Measurements from ENCODE around the gene MERTK. TPM values are rescaled to one million over a fixed set of nuclear protein-coding genes. Genes with fewer than 3 reads are reported as not detected.

Gene MERTK
- total and polyA plus RNA-seq, 4 donors, result 9.6 to 61.3 (median 24.2) TPM

GRCh38 chr2:112001136-112001715, 102.8 kb downstream of the MERTK start:
- 63% methylated on average over 4 of the region's 4 CpGs for WGBS, 2 donors
- DNase-seq (no peak), ATAC-seq (ENCODE audit: low FRiP score) (no peak)
- H3K27me3 ChIP-seq (ENCODE audit: control insufficient read depth in 1 of 2, insufficient read depth in 2 of 2, low read length in 1 of 2), result no peaks in the 10 kb centered on the region
- no peak overlapping the region for H3K4me3 ChIP-seq (ENCODE audit: low read length in 2 of 2)
- H3K4me1 ChIP-seq (ENCODE audit: control insufficient read depth in 1 of 2, insufficient read depth in 2 of 2, low read length in 2 of 2), result no peaks in the 10 kb centered on the region
- intact Hi-C loops (cut with DNase I), result no loop called here
- no peak overlapping the region for H3K27ac ChIP-seq (ENCODE audit: low read depth in 1 of 2, low read length in 2 of 2)
- peaks cover 3 to 7% of the 10 kb centered on the region in 2 donors for H3K36me3 ChIP-seq (ENCODE audit: control insufficient read depth in 1 of 2, insufficient read depth in 2 of 2, low read length in 1 of 2)
- H3K9me3 ChIP-seq (ENCODE audit: control insufficient read depth, low read length), result no peaks in the 10 kb centered on the region

- intact Hi-C loops (cut with DNase I), result no loop called here
- no peak for DNase-seq
- no peak overlapping the region for H3K27ac ChIP-seq (ENCODE audit: low read depth in 1 of 2, low read length in 2 of 2)
- H3K36me3 ChIP-seq (ENCODE audit: control insufficient read depth in 1 of 2, insufficient read depth in 2 of 2, low read length in 1 of 2), result peaks cover 3 to 7% of the 10 kb centered on the region in 2 donors
- no peaks in the 10 kb centered on the region for H3K4me1 ChIP-seq (ENCODE audit: control insufficient read depth in 1 of 2, insufficient read depth in 2 of 2, low read length in 2 of 2)
- H3K4me3 ChIP-seq (ENCODE audit: low read length in 2 of 2), result no peak overlapping the region
- H3K9me3 ChIP-seq (ENCODE audit: control insufficient read depth, low read length), result no peaks in the 10 kb centered on the region
- ATAC-seq (ENCODE audit: low FRiP score), result no peak
- no peaks in the 10 kb centered on the region for H3K27me3 ChIP-seq (ENCODE audit: control insufficient read depth in 1 of 2, insufficient read depth in 2 of 2, low read length in 1 of 2)
These were observed 103.5 kb downstream of the MERTK start for GRCh38 chr2:112001942-112002341.

- intact Hi-C loops (cut with DNase I), result no loop called here
- no peak overlapping the region for H3K4me3 ChIP-seq (ENCODE audit: low read length in 2 of 2)
- no peaks in the 10 kb centered on the region for H3K4me1 ChIP-seq (ENCODE audit: control insufficient read depth in 1 of 2, insufficient read depth in 2 of 2, low read length in 2 of 2)
- H3K36me3 ChIP-seq (ENCODE audit: control insufficient read depth in 1 of 2, insufficient read depth in 2 of 2, low read length in 1 of 2), result peaks cover 2 to 8% of the 10 kb centered on the region in 2 donors
- no peaks in the 10 kb centered on the region for H3K27me3 ChIP-seq (ENCODE audit: control insufficient read depth in 1 of 2, insufficient read depth in 2 of 2, low read length in 1 of 2)
- no peak overlapping the region for H3K27ac ChIP-seq (ENCODE audit: low read depth in 1 of 2, low read length in 2 of 2)
- ATAC-seq (ENCODE audit: low FRiP score) (no peak), DNase-seq (no peak)
- 85 to 94% methylated on average over 5 of the region's 5 CpGs for WGBS, 2 donors
- H3K9me3 ChIP-seq (ENCODE audit: control insufficient read depth, low read length), result no peaks in the 10 kb centered on the region
These were observed 105.3 kb downstream of the MERTK start for GRCh38 chr2:112003576-112004252.

- peaks cover 2 to 8% of the 10 kb centered on the region in 2 donors for H3K36me3 ChIP-seq (ENCODE audit: control insufficient read depth in 1 of 2, insufficient read depth in 2 of 2, low read length in 1 of 2)
- ATAC-seq (ENCODE audit: low FRiP score), result no peak
- intact Hi-C loops (cut with DNase I), result no loop called here
- no peak overlapping the region for H3K4me3 ChIP-seq (ENCODE audit: low read length in 2 of 2)
- WGBS, 2 donors, result 72 to 79% methylated on average over 5 of the region's 5 CpGs
- H3K27me3 ChIP-seq (ENCODE audit: control insufficient read depth in 1 of 2, insufficient read depth in 2 of 2, low read length in 1 of 2), result no peaks in the 10 kb centered on the region
- no peaks in the 10 kb centered on the region for H3K9me3 ChIP-seq (ENCODE audit: control insufficient read depth, low read length)
- no peaks in the 10 kb centered on the region for H3K4me1 ChIP-seq (ENCODE audit: control insufficient read depth in 1 of 2, insufficient read depth in 2 of 2, low read length in 2 of 2)
- no peak overlapping the region for H3K27ac ChIP-seq (ENCODE audit: low read depth in 1 of 2, low read length in 2 of 2)
- peak in 1 of 2 donors; percentile 88 for DNase-seq
These were observed 105.8 kb downstream of the MERTK start for GRCh38 chr2:112004253-112004645.

DNA sequence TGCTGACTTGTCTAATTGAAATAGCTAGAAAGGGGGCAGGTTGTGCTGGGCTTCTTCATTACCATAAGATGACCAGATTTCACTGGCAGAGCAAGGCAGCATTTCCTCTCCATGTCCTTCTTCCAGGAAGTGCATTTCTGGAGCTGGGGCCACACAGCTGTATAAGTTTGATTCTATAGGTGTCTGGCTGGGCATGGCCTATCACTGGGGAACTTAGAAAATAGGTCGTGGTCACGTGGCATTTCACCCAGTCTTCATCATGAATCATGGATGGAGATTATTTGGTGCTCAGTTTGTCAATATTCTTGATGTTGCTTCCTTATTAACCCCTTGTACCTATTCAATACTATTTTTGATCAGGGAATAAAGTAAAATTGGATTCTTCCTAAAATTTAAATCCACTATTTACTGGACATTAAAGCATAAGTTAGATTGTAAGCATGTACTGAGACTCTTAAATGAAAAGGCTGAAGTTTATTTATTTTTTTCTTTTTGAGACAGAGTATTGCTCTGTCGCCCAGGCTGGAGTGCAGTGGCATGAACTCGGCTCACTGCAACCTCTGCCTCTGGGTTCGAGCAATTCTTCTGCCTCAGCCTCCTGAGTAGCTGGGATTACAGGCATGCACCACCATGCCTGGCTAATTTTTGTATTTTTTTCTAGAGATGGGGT, 107.1 kb downstream of the MERTK start:
- peaks cover 5 to 8% of the 10 kb centered on the region in 2 donors for H3K36me3 ChIP-seq (ENCODE audit: control insufficient read depth in 1 of 2, insufficient read depth in 2 of 2, low read length in 1 of 2)

DNA sequence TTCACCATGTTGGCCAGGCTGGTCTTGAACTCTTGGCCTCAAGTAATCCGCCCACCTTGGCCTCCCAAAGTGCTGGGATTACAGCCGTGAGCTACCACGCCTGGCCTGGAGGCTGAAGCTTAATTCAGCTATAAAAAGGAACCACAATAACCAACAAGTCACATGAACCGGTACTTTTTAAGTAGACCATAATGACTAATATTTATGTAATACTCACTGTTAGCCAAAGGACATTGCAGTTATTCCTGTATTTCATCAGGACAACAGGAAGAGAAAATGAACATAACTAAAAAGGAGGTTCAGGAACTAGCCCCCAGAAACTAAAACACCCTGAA, 107.6 kb downstream of the MERTK start:
- Histone ChIP-seq H3K4me3 (ENCODE audit: low read length in 2 of 2) (no peak overlapping the region), H3K27ac (ENCODE audit: low read depth in 1 of 2, low read length in 2 of 2) (no peak overlapping the region), H3K4me1 (ENCODE audit: control insufficient read depth in 1 of 2, insufficient read depth in 2 of 2, low read length in 2 of 2) (no peaks in the 10 kb centered on the region), H3K36me3 (ENCODE audit: control insufficient read depth in 1 of 2, insufficient read depth in 2 of 2, low read length in 1 of 2) (peaks cover 8 to 9% of the 10 kb centered on the region in 2 donors), H3K9me3 (ENCODE audit: control insufficient read depth, low read length) (no peaks in the 10 kb centered on the region), H3K27me3 (ENCODE audit: control insufficient read depth in 1 of 2, insufficient read depth in 2 of 2, low read length in 1 of 2) (no peaks in the 10 kb centered on the region)
- no peak for DNase-seq
- intact Hi-C loops (cut with DNase I), result no loop called here
- 32 to 38% methylated on average over 4 of the region's 4 CpGs for WGBS, 2 donors
- ATAC-seq (ENCODE audit: low FRiP score), result no peak

More for the DNA sequence above, 107.1 kb downstream of the MERTK start:
- Histone ChIP-seq H3K4me3 (ENCODE audit: low read length in 2 of 2) (no peak overlapping the region), H3K27ac (ENCODE audit: low read depth in 1 of 2, low read length in 2 of 2) (no peak overlapping the region), H3K9me3 (ENCODE audit: control insufficient read depth, low read length) (no peaks in the 10 kb centered on the region), H3K27me3 (ENCODE audit: control insufficient read depth in 1 of 2, insufficient read depth in 2 of 2, low read length in 1 of 2) (no peaks in the 10 kb centered on the region), H3K4me1 (ENCODE audit: control insufficient read depth in 1 of 2, insufficient read depth in 2 of 2, low read length in 2 of 2) (no peaks in the 10 kb centered on the region)
- intact Hi-C loops (cut with DNase I), result no loop called here
- no peak for ATAC-seq (ENCODE audit: low FRiP score)
- DNase-seq, result no peak
- 94% methylated on average over 5 of the region's 5 CpGs for WGBS, 2 donors

GRCh38 chr2:112007493-112007892, 109.1 kb downstream of the MERTK start:
- peaks cover 8 to 12% of the 10 kb centered on the region in 2 donors for H3K36me3 ChIP-seq (ENCODE audit: control insufficient read depth in 1 of 2, insufficient read depth in 2 of 2, low read length in 1 of 2)
- no peak overlapping the region for H3K27ac ChIP-seq (ENCODE audit: low read depth in 1 of 2, low read length in 2 of 2)
- no peak for ATAC-seq (ENCODE audit: low FRiP score)
- intact Hi-C loops (cut with DNase I), result no loop called here
- H3K9me3 ChIP-seq (ENCODE audit: control insufficient read depth, low read length), result no peaks in the 10 kb centered on the region
- no peaks in the 10 kb centered on the region for H3K27me3 ChIP-seq (ENCODE audit: control insufficient read depth in 1 of 2, insufficient read depth in 2 of 2, low read length in 1 of 2)
- H3K4me1 ChIP-seq (ENCODE audit: control insufficient read depth in 1 of 2, insufficient read depth in 2 of 2, low read length in 2 of 2), result no peaks in the 10 kb centered on the region
- DNase-seq, result no peak
- H3K4me3 ChIP-seq (ENCODE audit: low read length in 2 of 2), result no peak overlapping the region
- WGBS, 2 donors, result 92 to 95% methylated on average over 2 of the region's 2 CpGs

DNA sequence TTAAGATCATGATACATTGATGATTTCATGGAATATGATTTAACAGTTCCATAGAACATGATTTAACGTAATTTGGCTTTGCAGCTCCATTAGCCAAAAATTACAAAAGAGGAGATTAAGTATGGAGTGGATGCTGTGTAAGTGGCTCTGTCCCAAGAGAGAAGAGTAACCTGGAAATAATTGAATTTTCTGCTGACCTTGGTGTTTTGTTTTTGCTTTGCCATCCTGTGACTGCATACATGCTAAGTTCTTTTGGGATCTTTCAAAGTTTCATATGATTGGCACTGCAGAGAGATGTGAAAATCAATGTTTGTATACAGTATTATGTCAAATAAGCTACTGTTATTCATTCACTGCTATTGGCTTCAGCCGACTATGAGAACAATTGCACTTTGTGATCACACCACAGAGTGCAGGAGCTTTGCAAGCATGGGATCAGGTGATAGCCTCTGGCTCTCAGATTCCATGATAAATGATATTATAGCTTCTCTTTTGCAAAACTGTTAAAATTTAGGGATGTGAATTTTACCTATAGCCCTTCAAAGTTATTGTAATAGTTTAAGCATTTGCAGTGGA, 110.6 kb downstream of the MERTK start:
- H3K9me3 ChIP-seq (ENCODE audit: control insufficient read depth, low read length), result no peaks in the 10 kb centered on the region
- no peak overlapping the region for H3K27ac ChIP-seq (ENCODE audit: low read depth in 1 of 2, low read length in 2 of 2)
- no peaks in the 10 kb centered on the region for H3K4me1 ChIP-seq (ENCODE audit: control insufficient read depth in 1 of 2, insufficient read depth in 2 of 2, low read length in 2 of 2)
- ATAC-seq (ENCODE audit: low FRiP score) (no peak), DNase-seq (no peak)
- intact Hi-C loops (cut with DNase I), result no loop called here
- peaks cover 8 to 10% of the 10 kb centered on the region in 2 donors for H3K36me3 ChIP-seq (ENCODE audit: control insufficient read depth in 1 of 2, insufficient read depth in 2 of 2, low read length in 1 of 2)
- no peaks in the 10 kb centered on the region for H3K27me3 ChIP-seq (ENCODE audit: control insufficient read depth in 1 of 2, insufficient read depth in 2 of 2, low read length in 1 of 2)
- WGBS, 2 donors, result 78 to 85% methylated on average over 2 of the region's 2 CpGs
- no peak overlapping the region for H3K4me3 ChIP-seq (ENCODE audit: low read length in 2 of 2)
